Measurements from ENCODE around the gene SAG. TPM values are rescaled to one million over a fixed set of nuclear protein-coding genes. Genes with fewer than 3 reads are reported as not detected.

The SAG gene
- total and polyA plus RNA-seq, 2 donors (not counting 3 experiments of a cell fraction or from before 2014, with no cell fraction given) = not detected

GRCh38 chr2:233297076-233297475 lies 10.5 kb upstream of the SAG start:
- CTCF ChIA-PET = no interaction called here
- H2AFZ ChIP-seq (ENCODE audit: low read depth, low read length) = no peak overlapping the region
- no peaks in the 10 kb centered on the region for H3K9me3 ChIP-seq (replicated peaks; ENCODE audit: control insufficient read depth, insufficient read depth, low read length)
- dilution Hi-C loops (cut with MboI; ENCODE audit: extremely low pct_ligation_motif_present, low sequenced_read_pairs) = no loop called here
- H3K27ac ChIP-seq (ENCODE audit: insufficient read depth, low read depth, low read length) = no peak overlapping the region
- no TSS peak for BruUV-seq (replicated peaks)
- H3K4me1 ChIP-seq (ENCODE audit: control insufficient read depth, extremely low read depth, insufficient read depth, low read length) = no peaks in the 10 kb centered on the region
- H3K36me3 ChIP-seq (ENCODE audit: control insufficient read depth in 2 of 2, extremely low read depth in 1 of 2, insufficient read depth in 2 of 2, low read length in 2 of 2) = peaks cover 7 to 34% of the 10 kb centered on the region in 2 experiments
- no peak overlapping the region for H3K4me3 ChIP-seq (replicated peaks in 1 of 3; ENCODE audit: insufficient read depth in 1 of 3, low read depth in 1 of 3, low read length in 3 of 3)
- intact Hi-C loops (cut with micrococcal nuclease) = no loop called here
- no peaks in the 10 kb centered on the region for H3K79me2 ChIP-seq (ENCODE audit: control insufficient read depth, insufficient read depth, low read length)
- DNase-seq (ENCODE audit: low read depth, low spot score) = no peak
- POLR2A ChIA-PET = no interaction called here
- FAIRE-seq = no peak
- no peak for TF ChIP-seq EZH2 (IDR thresholded peaks at IDR 0.05; ENCODE audit: borderline replicate concordance, low read depth, low read length, severe bottlenecking)
- TF ChIP-seq GATA2 (IDR thresholded peaks at IDR 0.05; ENCODE audit: insufficient read depth, insufficient read length, low read depth, low read length) = no peak
- TF ChIP-seq POLR2A (IDR thresholded peaks at IDR 0.05; ENCODE audit: low read depth, low read length) = no peak
- no peaks in the 10 kb centered on the region for H3K27me3 ChIP-seq (ENCODE audit: control insufficient read depth in 2 of 2, insufficient read depth in 2 of 2, low read length in 2 of 2)
- H3K9ac ChIP-seq (replicated peaks; ENCODE audit: extremely low read depth, insufficient read depth, low read length) = no peak overlapping the region
- no peak overlapping the region for H3K4me2 ChIP-seq (ENCODE audit: insufficient read depth, low read length)
- H3K9me1 ChIP-seq (replicated peaks; ENCODE audit: control insufficient read depth, extremely low read depth, insufficient read depth, low read length) = no peaks in the 10 kb centered on the region
- H4K20me1 ChIP-seq (replicated peaks; ENCODE audit: control insufficient read depth, extremely low read depth, insufficient read depth, low read length) = no peaks in the 10 kb centered on the region

DNA sequence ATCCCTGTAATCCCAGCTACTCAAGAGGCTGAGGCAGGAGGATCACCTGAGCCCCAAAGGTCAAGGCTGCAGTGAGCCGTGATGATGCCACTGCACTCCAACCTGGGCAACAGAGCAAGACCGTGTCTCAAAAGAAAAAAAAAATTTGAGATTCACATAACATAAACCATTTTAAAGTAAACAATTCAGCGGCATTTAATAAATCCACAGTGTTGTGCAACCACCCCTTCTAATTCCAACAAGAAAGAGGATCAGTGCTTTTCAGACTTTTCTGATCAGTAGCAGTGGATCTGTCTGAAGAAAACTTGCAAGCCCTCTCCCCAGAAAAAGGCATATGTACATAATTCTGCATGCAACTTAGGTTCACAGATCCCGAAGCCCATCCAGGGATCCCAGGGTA lies 7.2 kb upstream of the SAG start:
- Histone ChIP-seq H3K36me3 (ENCODE audit: control insufficient read depth in 2 of 2, extremely low read depth in 1 of 2, insufficient read depth in 2 of 2, low read length in 2 of 2) (peaks cover 0 to 7% of the 10 kb centered on the region in 2 experiments), H3K27ac (ENCODE audit: insufficient read depth, low read depth, low read length) (no peak overlapping the region), H4K20me1 (replicated peaks; ENCODE audit: control insufficient read depth, extremely low read depth, insufficient read depth, low read length) (no peaks in the 10 kb centered on the region), H3K27me3 (ENCODE audit: control insufficient read depth in 2 of 2, insufficient read depth in 2 of 2, low read length in 2 of 2) (no peaks in the 10 kb centered on the region), H3K9me3 (replicated peaks; ENCODE audit: control insufficient read depth, insufficient read depth, low read length) (no peaks in the 10 kb centered on the region), H2AFZ (ENCODE audit: low read depth, low read length) (no peak overlapping the region), H3K9ac (replicated peaks; ENCODE audit: extremely low read depth, insufficient read depth, low read length) (no peak overlapping the region), H3K9me1 (replicated peaks; ENCODE audit: control insufficient read depth, extremely low read depth, insufficient read depth, low read length) (no peaks in the 10 kb centered on the region), H3K4me2 (ENCODE audit: insufficient read depth, low read length) (no peak overlapping the region), H3K4me3 (replicated peaks in 1 of 3; ENCODE audit: insufficient read depth in 1 of 3, low read depth in 1 of 3, low read length in 3 of 3) (no peak overlapping the region), H3K4me1 (ENCODE audit: control insufficient read depth, extremely low read depth, insufficient read depth, low read length) (no peaks in the 10 kb centered on the region), H3K79me2 (ENCODE audit: control insufficient read depth, insufficient read depth, low read length) (no peaks in the 10 kb centered on the region)
- dilution Hi-C loops (cut with MboI; ENCODE audit: extremely low pct_ligation_motif_present, low sequenced_read_pairs) = no loop called here
- no peak for DNase-seq (ENCODE audit: low read depth, low spot score)
- POLR2A ChIA-PET = no interaction called here
- TF ChIP-seq POLR2A (IDR thresholded peaks at IDR 0.05; ENCODE audit: low read depth, low read length) = no peak
- TF ChIP-seq, protein P1, sequence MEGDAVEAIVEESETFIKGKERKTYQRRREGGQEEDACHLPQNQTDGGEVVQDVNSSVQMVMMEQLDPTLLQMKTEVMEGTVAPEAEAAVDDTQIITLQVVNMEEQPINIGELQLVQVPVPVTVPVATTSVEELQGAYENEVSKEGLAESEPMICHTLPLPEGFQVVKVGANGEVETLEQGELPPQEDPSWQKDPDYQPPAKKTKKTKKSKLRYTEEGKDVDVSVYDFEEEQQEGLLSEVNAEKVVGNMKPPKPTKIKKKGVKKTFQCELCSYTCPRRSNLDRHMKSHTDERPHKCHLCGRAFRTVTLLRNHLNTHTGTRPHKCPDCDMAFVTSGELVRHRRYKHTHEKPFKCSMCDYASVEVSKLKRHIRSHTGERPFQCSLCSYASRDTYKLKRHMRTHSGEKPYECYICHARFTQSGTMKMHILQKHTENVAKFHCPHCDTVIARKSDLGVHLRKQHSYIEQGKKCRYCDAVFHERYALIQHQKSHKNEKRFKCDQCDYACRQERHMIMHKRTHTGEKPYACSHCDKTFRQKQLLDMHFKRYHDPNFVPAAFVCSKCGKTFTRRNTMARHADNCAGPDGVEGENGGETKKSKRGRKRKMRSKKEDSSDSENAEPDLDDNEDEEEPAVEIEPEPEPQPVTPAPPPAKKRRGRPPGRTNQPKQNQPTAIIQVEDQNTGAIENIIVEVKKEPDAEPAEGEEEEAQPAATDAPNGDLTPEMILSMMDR (IDR thresholded peaks at IDR 0.05; ENCODE audit: extremely low read depth in 1 of 2, insufficient read depth in 1 of 2, low read depth in 1 of 2, low read length in 2 of 2) = no peak
- TF ChIP-seq MYC (IDR thresholded peaks at IDR 0.05; ENCODE audit: low read depth, low read length) = no peak
- no peak for TF ChIP-seq POLR2AphosphoS5 (IDR thresholded peaks at IDR 0.05; ENCODE audit: insufficient read depth, low read depth, low read length)
- no peak for TF ChIP-seq GATA2 (IDR thresholded peaks at IDR 0.05; ENCODE audit: insufficient read depth, insufficient read length, low read depth, low read length)
- no peak for TF ChIP-seq EZH2 (IDR thresholded peaks at IDR 0.05; ENCODE audit: borderline replicate concordance, low read depth, low read length, severe bottlenecking)
- TF ChIP-seq JUN (IDR thresholded peaks at IDR 0.05; ENCODE audit: borderline replicate concordance, insufficient read depth, insufficient read length, low read depth) = no peak
- TF ChIP-seq, protein P2, sequence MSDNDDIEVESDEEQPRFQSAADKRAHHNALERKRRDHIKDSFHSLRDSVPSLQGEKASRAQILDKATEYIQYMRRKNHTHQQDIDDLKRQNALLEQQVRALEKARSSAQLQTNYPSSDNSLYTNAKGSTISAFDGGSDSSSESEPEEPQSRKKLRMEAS (IDR thresholded peaks at IDR 0.05; ENCODE audit: insufficient read depth, insufficient read length) = no peak
- TF ChIP-seq FOS (IDR thresholded peaks at IDR 0.05; ENCODE audit: borderline replicate concordance, insufficient read depth, low read length) = no peak
- no TSS peak for BruUV-seq (replicated peaks)
- intact Hi-C loops (cut with micrococcal nuclease) = no loop called here
- CTCF ChIA-PET = no interaction called here
- no peak for FAIRE-seq
